A673 (cell line): Measurements from ENCODE around the gene MRM2. TPM values are rescaled to one million over a fixed set of nuclear protein-coding genes. Genes with fewer than 3 reads are reported as not detected.

Experiments
- BruUV-seq: library from RNA; stranded (reverse); fragments of 400-500 nt; replicated peaks from 2 replicates; lab custom pipeline; 2021; lab: Mats Ljungman, UMichigan
- CTCF ChIA-PET: fragments of 300-600 bp; sonication (Branson Sonifier 250); formaldehyde crosslinking; loops from one replicate; lab custom pipeline; 2022; ENCODE audit warnings: antibody characterized with exemption; lab: Charles Lee
- POLR2A ChIA-PET: fragments of 300-600 bp; sonication (Branson Sonifier 250); formaldehyde crosslinking; loops from one replicate; lab custom pipeline; 2022; ENCODE audit warnings: antibody characterized with exemption; ENCODE audit not compliant: low non-redundant PET; lab: Charles Lee
- DNase-seq: peaks from one replicate; pipeline ENCODE4 v3.0.0-alpha.2; 2015; ENCODE audit warnings: low spot score
- H3K27ac ChIP-seq: fragments of 200-600 bp; sonication (generic); 2 replicates; pipeline ENCODE4 v1.5.1; 2016; ENCODE audit warnings: mixed run types, low read depth, mild to moderate bottlenecking, mixed read lengths, antibody characterized with exemption, low read length; ENCODE audit not compliant: poor library complexity, severe bottlenecking
- H3K27me3 ChIP-seq: fragments of 200-600 bp; sonication (generic); replicated peaks from 2 replicates; pipeline ENCODE4 v1.6.1; 2017; ENCODE audit warnings: mixed run types, low read depth, mild to moderate bottlenecking, mixed read lengths, antibody characterized with exemption, low read length; ENCODE audit not compliant: insufficient read depth, poor library complexity
- H3K36me3 ChIP-seq: fragments of 200-600 bp; sonication (generic); 2 replicates; pipeline ENCODE4 v1.6.1; 2016; ENCODE audit warnings: mixed run types, mild to moderate bottlenecking, mixed read lengths, antibody characterized with exemption, low read length; ENCODE audit not compliant: insufficient read depth, poor library complexity, severe bottlenecking
- H3K4me1 ChIP-seq: fragments of 200-600 bp; sonication (generic); 2 replicates; pipeline ENCODE4 v1.6.1; 2017; ENCODE audit warnings: mixed run types, mild to moderate bottlenecking, mixed read lengths, antibody characterized with exemption, low read length; ENCODE audit not compliant: insufficient read depth, poor library complexity, severe bottlenecking
- H3K4me3 ChIP-seq: fragments of 200-600 bp; sonication (generic); 2 replicates; pipeline ENCODE4 v1.5.1; 2016; ENCODE audit warnings: low read depth, mixed run types, mild to moderate bottlenecking, mixed read lengths, low read length; ENCODE audit not compliant: poor library complexity, severe bottlenecking
- H3K9me3 ChIP-seq: fragments of 200-600 bp; sonication (generic); 2 replicates; pipeline ENCODE4 v1.6.1; 2016; ENCODE audit warnings: mixed run types, low read depth, mild to moderate bottlenecking, mixed read lengths, antibody characterized with exemption, low read length; ENCODE audit not compliant: poor library complexity, severe bottlenecking
- CTCF ChIP-seq: fragments of 300-800, 200-600 bp; sonication (generic); conservative IDR thresholded peaks from 2 replicates; pipeline ENCODE4 v1.5.1; 2017; ENCODE audit warnings: low read depth, mild to moderate bottlenecking, antibody characterized with exemption, low read length, moderate library complexity, mixed read lengths
- EZH2 ChIP-seq: fragments of 200-600 bp; sonication (generic); IDR thresholded peaks from 2 replicates; pipeline ENCODE4 v1.6.1; 2017; ENCODE audit warnings: borderline replicate concordance, low read depth, mild to moderate bottlenecking, mixed read lengths, antibody characterized with exemption, low read length; ENCODE audit not compliant: poor library complexity, severe bottlenecking
- intact Hi-C: fragments of 100-400 bp; cut with micrococcal nuclease; formaldehyde crosslinking; loops from one replicate; pipeline ENCODE4 v1.10.0; 2022; ENCODE audit not compliant: unreplicated experiment
- total RNA-seq: library from RNA; stranded (reverse); gene quantifications from 2 replicates; pipeline ENCODE4 v1.2.3, GENCODE V29; 2021

MRM2 gene
- total RNA-seq, 1 experiment from 2014 or later: 50.4 TPM

GRCh38 chr7:2239242-2239641 is 2.8 kb downstream of the MRM2 start:
- no TSS peak for BruUV-seq
- ChIA-PET POLR2A (no interaction called here), CTCF (no interaction called here)
- H3K27ac ChIP-seq: no peak overlapping the region
- H3K36me3 ChIP-seq: peaks cover 52% of the 10 kb centered on the region
- intact Hi-C loops: no loop called here
- TF ChIP-seq CTCF (no peak), EZH2 (no peak)
- no peak overlapping the region for H3K4me3 ChIP-seq
- no peaks in the 10 kb centered on the region for H3K27me3 ChIP-seq
- H3K4me1 ChIP-seq: peaks cover 19% of the 10 kb centered on the region
- no peaks in the 10 kb centered on the region for H3K9me3 ChIP-seq
- no peak for DNase-seq

- no peaks in the 10 kb centered on the region for H3K27me3 ChIP-seq
- no peak overlapping the region for H3K4me3 ChIP-seq
- no TSS peak for BruUV-seq
- TF ChIP-seq EZH2 (no peak), CTCF (no peak)
- peaks cover 57% of the 10 kb centered on the region for H3K36me3 ChIP-seq
- H3K4me1 ChIP-seq: peaks cover 12% of the 10 kb centered on the region
- no peak for DNase-seq
- CTCF ChIA-PET: no interaction called here
- POLR2A ChIA-PET: no interaction called here
- no peaks in the 10 kb centered on the region for H3K9me3 ChIP-seq
- no peak overlapping the region for H3K27ac ChIP-seq
- intact Hi-C loops: no loop called here
Observed at GRCh38 chr7:2237109-2237602, 4.8 kb downstream of the MRM2 start.

GRCh38 chr7:2233926-2234325 is 8.1 kb downstream of the MRM2 start:
- POLR2A ChIA-PET: no interaction called here

More at GRCh38 chr7:2233926-2234325, 8.1 kb downstream of the MRM2 start:
- H3K4me3 ChIP-seq: no peak overlapping the region
- no peaks in the 10 kb centered on the region for H3K27me3 ChIP-seq
- no peak for DNase-seq
- no TSS peak for BruUV-seq
- intact Hi-C loops: no loop called here
- peaks cover 52% of the 10 kb centered on the region for H3K36me3 ChIP-seq
- H3K9me3 ChIP-seq: no peaks in the 10 kb centered on the region
- TF ChIP-seq EZH2: no peak
- no peak for TF ChIP-seq CTCF
- CTCF ChIA-PET: no interaction called here
- H3K27ac ChIP-seq: no peak overlapping the region
- H3K4me1 ChIP-seq: peaks cover 4% of the 10 kb centered on the region
